Vagina (tissue), 2 donors: ENCODE measurements around the gene NCEH1.

Experiments used
- POLR2A ChIP-seq, 2 donors: fragments of 450-650 bp; IDR thresholded peaks; one replicate each; pipeline ENCODE4 v1.6.1; 2017; ENCODE audit warnings: antibody characterized with exemption in 2 of 2, mild to moderate bottlenecking in 2 of 2, moderate library complexity in 2 of 2
- TF ChIP-seq, protein P1 (sequence below), 3 experiments: fragments of 450-650 bp in 2 of 3; fragments of 200-600 bp in 1 of 3; sonication (generic) in 1 of 3; IDR thresholded peaks; one replicate each; pipeline ENCODE4 v1.5.1; 2017 to 2019; ENCODE audit warnings: antibody characterized with exemption in 3 of 3, mild to moderate bottlenecking in 2 of 3, moderate library complexity in 2 of 3

DNA sequence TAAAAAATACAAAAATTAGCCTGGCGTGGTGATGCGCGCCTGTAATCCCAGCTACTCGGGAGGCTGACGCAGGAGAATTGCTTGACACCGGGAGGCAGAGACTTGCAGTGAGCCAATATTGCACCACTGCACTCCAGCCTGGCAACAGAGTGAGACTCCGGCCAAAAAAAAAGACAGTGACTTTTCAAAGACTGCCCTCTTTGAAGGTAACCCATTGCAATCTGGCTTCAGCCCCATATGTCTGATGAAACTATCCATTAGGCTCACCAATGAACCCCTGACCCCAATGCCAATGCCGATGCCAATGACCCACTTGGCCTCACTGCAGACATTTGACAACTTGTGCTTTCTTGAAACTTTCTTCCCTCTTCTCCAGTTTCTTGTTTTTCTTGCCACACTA, 54.3 kb downstream of the NCEH1 start:
- no peak for TF ChIP-seq POLR2A (IDR thresholded peaks at IDR 0.05)
- TF ChIP-seq, protein P1, sequence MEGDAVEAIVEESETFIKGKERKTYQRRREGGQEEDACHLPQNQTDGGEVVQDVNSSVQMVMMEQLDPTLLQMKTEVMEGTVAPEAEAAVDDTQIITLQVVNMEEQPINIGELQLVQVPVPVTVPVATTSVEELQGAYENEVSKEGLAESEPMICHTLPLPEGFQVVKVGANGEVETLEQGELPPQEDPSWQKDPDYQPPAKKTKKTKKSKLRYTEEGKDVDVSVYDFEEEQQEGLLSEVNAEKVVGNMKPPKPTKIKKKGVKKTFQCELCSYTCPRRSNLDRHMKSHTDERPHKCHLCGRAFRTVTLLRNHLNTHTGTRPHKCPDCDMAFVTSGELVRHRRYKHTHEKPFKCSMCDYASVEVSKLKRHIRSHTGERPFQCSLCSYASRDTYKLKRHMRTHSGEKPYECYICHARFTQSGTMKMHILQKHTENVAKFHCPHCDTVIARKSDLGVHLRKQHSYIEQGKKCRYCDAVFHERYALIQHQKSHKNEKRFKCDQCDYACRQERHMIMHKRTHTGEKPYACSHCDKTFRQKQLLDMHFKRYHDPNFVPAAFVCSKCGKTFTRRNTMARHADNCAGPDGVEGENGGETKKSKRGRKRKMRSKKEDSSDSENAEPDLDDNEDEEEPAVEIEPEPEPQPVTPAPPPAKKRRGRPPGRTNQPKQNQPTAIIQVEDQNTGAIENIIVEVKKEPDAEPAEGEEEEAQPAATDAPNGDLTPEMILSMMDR (IDR thresholded peaks at IDR 0.05) = no peak
